Pancreas (tissue), 10 donors: ENCODE results near the gene TANC1. TPM values are rescaled to one million over a fixed set of nuclear protein-coding genes. Genes with fewer than 3 reads are reported as not detected.
A peak's percentile ranks its signal among the peaks of the same experiment; 100 is the strongest.

Experiments used
- ATAC-seq, 4 donors: fragments of 200-7000 bp; cut with Tn5 transposase; one replicate each; pipeline versions ENCODE4 v1.8.0 to v1.9.1; 2020; ENCODE audit warnings: mild to moderate bottlenecking in 4 of 4, moderate library complexity in 4 of 4
- DNase-seq, 6 donors: peaks; one replicate each; pipeline ENCODE4 v3.0.0-alpha.2; 2020
- FAIRE-seq: peaks from 2 replicates; lab custom pipeline; 2012; peaks lifted over from hg19 to GRCh38; lab: Jason Lieb, UNC
- H3K27ac ChIP-seq, 4 donors: fragments of 200-600 bp; sonication (generic); 1 replicate in 3 of 4; 2 replicates in 1 of 4; pipeline versions ENCODE4 v1.5.0 to v1.8.0; 2020
- H3K27me3 ChIP-seq, 4 donors: fragments of 200-600 bp; one replicate each; pipeline ENCODE4 v1.8.0; 2021
- H3K36me3 ChIP-seq, 3 donors: fragments of 200-600 bp; sonication (generic) in 1 of 3; one replicate each; pipeline versions ENCODE4 v1.5.0 to v1.8.0; 2020 to 2021
- H3K4me1 ChIP-seq, 3 donors: fragments of 200-600 bp; one replicate each; pipeline ENCODE4 v1.8.0; 2021
- H3K4me3 ChIP-seq, 4 donors: fragments of 200-600 bp; sonication (generic) in 2 of 4; one replicate each; pipeline versions ENCODE4 v1.5.0 to v1.8.0; 2020 to 2021
- H3K9me3 ChIP-seq, 4 donors: fragments of 200-600 bp; one replicate each; pipeline ENCODE4 v1.8.0; 2021
- CTCF ChIP-seq, 4 donors: fragments of 200-600 bp; sonication (generic) in 3 of 4; IDR thresholded peaks; one replicate each; pipeline versions ENCODE4 v1.5.0 to v1.8.0; 2021; ENCODE audit warnings: antibody characterized with exemption in 4 of 4
- WGBS, 2 donors: extraction: QIAGEN DNeasy Blood & Tissue Kit; methylation state at CpG; one replicate each; pipeline ENCODE4 v1.1.7; 2013; 5-methylcytosine and 5-hydroxymethylcytosine counted together
- intact Hi-C, 3 donors: fragments of 100-400 bp; cut with DNase I; formaldehyde crosslinking; loops; one replicate each; pipeline versions ENCODE4 v1.11.1 to v1.14.2; 2022
- polyA plus RNA-seq, 2 donors: library from polyadenylated mRNA; stranded (reverse); fragments of 200-250 nt; gene quantifications; one replicate each; pipeline ENCODE4 v1.2.3, GENCODE V29; 2013
- total RNA-seq, 6 donors: library from RNA; stranded (reverse); fragmentation: NEBNext Ultra II Directional in 4 of 6; extraction: Animal tissue kit (Norgen Biotek cat#: 25700) in 4 of 6; gene quantifications; one replicate each; pipeline versions ENCODE4 v1.2.1 to v1.2.4, GENCODE V29; 2021 to 2023
- donor health status: healthy with polysubstance abuse.
- donor health status: DM: no; HTN: no; CAD: no; lungs with moderate emphysema.
- donor health status: DM: no; HTN: no; CAD: no.
- donor health status: control.
- donor health status: control.
- donor health status: Bipolar disorder and iron deficiency.
- donor health status: DM: yes; HTN: yes; CAD: no.
- donor health status: DM: no; HTN: no; CAD: no.
- donor health status: DM: no; HTN: no; CAD: no.
- donor health status: DM: yes; HTN: yes; CAD: no.

Gene TANC1
- total and polyA plus RNA-seq, 8 donors = 9.0 to 17.6 (median 10.5) TPM

- ATAC-seq (no peak), DNase-seq (no peak), FAIRE-seq (no peak)
- H3K36me3 ChIP-seq = no peaks in the 10 kb centered on the region
- peaks cover 0 to 26% (median 22%) of the 10 kb centered on the region in 3 donors for H3K4me1 ChIP-seq
- H3K27me3 ChIP-seq = no peaks in the 10 kb centered on the region
- H3K27ac ChIP-seq = no peak overlapping the region
- TF ChIP-seq CTCF (IDR thresholded peaks at IDR 0.05) = no peak
- no peak overlapping the region for H3K4me3 ChIP-seq
- intact Hi-C loops = no loop called here
- WGBS, 2 donors = 90 to 94% methylated on average over 9 of the region's 9 CpGs
- no peaks in the 10 kb centered on the region for H3K9me3 ChIP-seq
These were observed 7.0 kb downstream of the TANC1 start for GRCh38 chr2:158975271-158975921.

DNA sequence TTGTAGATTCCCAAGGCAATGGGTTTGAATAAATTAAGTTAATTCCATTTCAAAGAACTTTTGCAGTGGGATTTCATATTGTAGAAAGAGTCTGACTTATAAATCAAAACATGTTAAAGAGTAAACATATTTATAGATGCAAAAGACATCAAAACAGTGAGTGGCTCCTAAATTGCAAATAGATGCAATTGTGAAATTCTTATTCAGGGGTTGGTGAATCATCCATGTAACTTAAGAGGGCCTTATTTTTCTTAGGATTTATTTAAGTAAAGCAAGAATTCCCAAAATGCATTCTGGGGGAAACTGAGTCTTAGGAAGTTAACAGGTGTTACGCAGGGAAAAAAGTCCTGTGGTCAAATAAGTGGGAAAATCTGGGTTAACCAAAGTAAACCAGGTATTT is 11.3 kb downstream of the TANC1 start:
- peaks cover 5 to 16% (median 13%) of the 10 kb centered on the region in 3 donors for H3K4me1 ChIP-seq
- ATAC-seq (no peak), FAIRE-seq (no peak), DNase-seq (no peak)
- intact Hi-C loops = no loop called here
- no peak overlapping the region for H3K4me3 ChIP-seq
- H3K36me3 ChIP-seq = no peaks in the 10 kb centered on the region
- no peak overlapping the region for H3K27ac ChIP-seq
- WGBS, 2 donors = 99 to 100% methylated on average over 1 of the region's 1 CpG
- H3K27me3 ChIP-seq = no peaks in the 10 kb centered on the region
- H3K9me3 ChIP-seq = no peaks in the 10 kb centered on the region
- TF ChIP-seq CTCF (IDR thresholded peaks at IDR 0.05) = no peak

DNA sequence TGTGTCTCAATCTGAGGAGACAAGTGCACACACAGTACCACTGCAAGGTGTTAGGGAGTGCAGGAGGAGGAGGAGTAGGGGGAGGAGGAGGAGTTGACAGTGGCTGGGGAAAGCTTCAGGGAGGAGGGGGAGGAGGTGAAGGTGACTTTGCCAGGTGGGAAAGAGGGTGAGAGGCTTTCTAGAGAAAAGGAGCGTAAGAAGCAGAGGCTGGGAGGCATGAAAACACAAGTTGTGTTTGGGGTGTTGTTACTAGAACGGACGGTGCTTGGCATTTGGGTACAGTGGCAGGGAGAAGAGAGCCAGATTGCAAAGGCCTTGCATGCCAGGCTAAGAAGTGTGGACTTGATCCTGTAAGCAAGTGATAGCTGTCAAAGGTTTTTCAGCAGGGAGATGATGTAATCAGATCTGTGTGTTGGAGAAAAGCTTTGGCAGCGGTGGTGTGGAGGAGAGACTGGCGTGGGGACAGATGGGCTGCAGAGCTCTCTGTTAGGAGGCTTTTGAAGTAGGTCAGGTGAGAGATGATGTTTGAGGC is 16.2 kb downstream of the TANC1 start:
- 43 to 50% methylated on average over 5 of the region's 5 CpGs for WGBS, 2 donors
- H3K4me3 ChIP-seq = no peak overlapping the region
- H3K9me3 ChIP-seq = no peaks in the 10 kb centered on the region
- DNase-seq = no peak
- H3K27me3 ChIP-seq = no peaks in the 10 kb centered on the region
- no peak for TF ChIP-seq CTCF (IDR thresholded peaks at IDR 0.05)
- FAIRE-seq = no peak
- peak in 3 of 4 donors; percentile 18 to 29 (median 22) for ATAC-seq
- H3K27ac ChIP-seq = no peak overlapping the region
- intact Hi-C loops = no loop called here
- H3K4me1 ChIP-seq = peaks cover 5 to 13% (median 11%) of the 10 kb centered on the region in 3 donors
- no peaks in the 10 kb centered on the region for H3K36me3 ChIP-seq

- H3K36me3 ChIP-seq = no peaks in the 10 kb centered on the region
- H3K27me3 ChIP-seq = no peaks in the 10 kb centered on the region
- ATAC-seq (no peak), DNase-seq (no peak), FAIRE-seq (no peak)
- intact Hi-C loops = no loop called here
- no peak for TF ChIP-seq CTCF (IDR thresholded peaks at IDR 0.05)
- no peak overlapping the region for H3K4me3 ChIP-seq
- H3K4me1 ChIP-seq = peaks cover 0 to 4% (median 0%) of the 10 kb centered on the region in 3 donors
- 67 to 71% methylated on average over 5 of the region's 5 CpGs for WGBS, 2 donors
- no peaks in the 10 kb centered on the region for H3K9me3 ChIP-seq
- no peak overlapping the region for H3K27ac ChIP-seq
These were observed 20.1 kb downstream of the TANC1 start for GRCh38 chr2:158988501-158988900.

- WGBS, 2 donors = 91 to 93% methylated on average over 5 of the region's 5 CpGs
- no peak for TF ChIP-seq CTCF (IDR thresholded peaks at IDR 0.05)
- no peaks in the 10 kb centered on the region for H3K27me3 ChIP-seq
- intact Hi-C loops = no loop called here
- DNase-seq = no peak
- ATAC-seq = no peak
- no peaks in the 10 kb centered on the region for H3K9me3 ChIP-seq
- H3K27ac ChIP-seq = no peak overlapping the region
- H3K36me3 ChIP-seq = no peaks in the 10 kb centered on the region
- H3K4me3 ChIP-seq = no peak overlapping the region
- peaks cover 4 to 8% (median 5%) of the 10 kb centered on the region in 3 donors for H3K4me1 ChIP-seq
- no peak for FAIRE-seq
These were observed 20.7 kb downstream of the TANC1 start for GRCh38 chr2:158989165-158989564.
